Spinal cord (tissue), 10 donors: ENCODE data around the gene RIOX2. TPM values are rescaled to one million over a fixed set of nuclear protein-coding genes. Genes with fewer than 3 reads are reported as not detected.
A peak's percentile ranks its signal among the peaks of the same experiment; 100 is the strongest.

ENCODE experiments used
- DNase-seq, 6 donors: peaks; one replicate each; pipeline versions ENCODE4 v3.0.0 to v3.0.0-alpha.2; 2013 to 2015; ENCODE audit warnings: low spot score in 6 of 6, low read depth in 4 of 6
- H3K27ac ChIP-seq: one replicate; pipeline ENCODE4 v1.5.1; 2013; ENCODE audit warnings: low read depth, low read length, control low read depth
- H3K27me3 ChIP-seq: one replicate; pipeline ENCODE4 v1.6.1; 2013; ENCODE audit warnings: low read length; ENCODE audit not compliant: control insufficient read depth, insufficient read depth
- H3K36me3 ChIP-seq: one replicate; pipeline ENCODE4 v1.6.1; 2013; ENCODE audit warnings: low read length; ENCODE audit not compliant: control insufficient read depth, insufficient read depth
- H3K4me1 ChIP-seq: one replicate; pipeline ENCODE4 v1.6.1; 2013; ENCODE audit warnings: low read length; ENCODE audit not compliant: control insufficient read depth, insufficient read depth
- H3K4me3 ChIP-seq: one replicate; pipeline ENCODE4 v1.5.1; 2013; ENCODE audit warnings: low read depth, low read length, control low read depth
- H3K9me3 ChIP-seq: one replicate; pipeline ENCODE4 v1.6.1; 2013; ENCODE audit warnings: low read length; ENCODE audit not compliant: control insufficient read depth, insufficient read depth
- WGBS: methylation state at CpG from one replicate; pipeline ENCODE4 v1.1.5; 2013; ENCODE audit warnings: missing lambda C conversion rate; ENCODE audit not compliant: insufficient coverage; 5-methylcytosine and 5-hydroxymethylcytosine counted together
- polyA plus RNA-seq, 2 donors: library from polyadenylated mRNA; unstranded; fragments of 120-200 nt; gene quantifications; one replicate each; pipeline ENCODE4 v1.2.1, GENCODE V29; 2013; ENCODE audit not compliant: insufficient read length in 2 of 2
- total RNA-seq, 2 donors: library from RNA; depleted of rRNA in 1 of 2; stranded (reverse); fragments of 120-200 nt in 1 of 2; fragments of >200 nt in 1 of 2; gene quantifications; one replicate each; pipeline versions ENCODE4 v1.2.3 to v1.2.4, GENCODE V29; 2013 to 2014
- donor health status: healthy.

Gene RIOX2
- total and polyA plus RNA-seq, 4 donors: 25.3 to 41.2 (median 34.3) TPM

DNA sequence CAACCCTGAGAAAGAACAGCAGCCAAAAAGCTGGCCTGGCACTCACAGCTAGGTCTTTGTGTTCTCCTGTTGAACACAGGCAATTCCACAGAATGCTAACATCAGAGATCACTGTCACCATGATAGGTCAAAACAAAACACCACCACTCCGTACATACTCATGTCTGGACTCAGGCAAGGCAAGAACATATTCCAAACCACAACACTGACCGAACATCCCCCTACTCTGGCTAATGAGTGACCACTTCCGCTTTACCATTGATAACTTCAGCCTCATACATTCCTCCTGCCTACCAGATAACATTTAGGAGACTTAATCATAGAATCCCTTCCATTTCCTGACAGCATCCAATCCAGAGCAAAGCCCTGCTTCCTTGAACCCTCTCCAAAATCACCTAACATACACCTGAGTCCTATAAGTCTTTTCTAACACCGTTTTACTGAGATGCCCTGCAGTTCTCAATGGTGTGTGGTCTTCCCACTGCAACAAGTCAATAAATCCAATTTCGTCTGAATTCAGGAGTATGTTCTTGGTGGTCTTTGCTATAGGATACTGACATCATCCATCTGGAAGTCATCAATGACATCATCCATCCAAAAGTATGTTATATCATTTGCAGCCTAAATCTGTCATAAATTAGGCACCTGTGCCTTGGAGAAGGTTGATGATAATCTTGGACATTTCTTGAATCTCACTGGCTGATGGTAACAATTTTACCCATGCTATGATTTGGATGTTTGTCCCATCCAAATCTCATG lies 23.7 kb downstream of the RIOX2 start:
- 89% methylated on average over 3 of the region's 5 CpGs for WGBS
- H3K27me3 ChIP-seq: no peaks in the 10 kb centered on the region
- H3K27ac ChIP-seq: no peak overlapping the region
- no peak overlapping the region for H3K4me3 ChIP-seq
- no peaks in the 10 kb centered on the region for H3K36me3 ChIP-seq
- H3K9me3 ChIP-seq: no peaks in the 10 kb centered on the region
- no peak for DNase-seq
- no peaks in the 10 kb centered on the region for H3K4me1 ChIP-seq

DNA sequence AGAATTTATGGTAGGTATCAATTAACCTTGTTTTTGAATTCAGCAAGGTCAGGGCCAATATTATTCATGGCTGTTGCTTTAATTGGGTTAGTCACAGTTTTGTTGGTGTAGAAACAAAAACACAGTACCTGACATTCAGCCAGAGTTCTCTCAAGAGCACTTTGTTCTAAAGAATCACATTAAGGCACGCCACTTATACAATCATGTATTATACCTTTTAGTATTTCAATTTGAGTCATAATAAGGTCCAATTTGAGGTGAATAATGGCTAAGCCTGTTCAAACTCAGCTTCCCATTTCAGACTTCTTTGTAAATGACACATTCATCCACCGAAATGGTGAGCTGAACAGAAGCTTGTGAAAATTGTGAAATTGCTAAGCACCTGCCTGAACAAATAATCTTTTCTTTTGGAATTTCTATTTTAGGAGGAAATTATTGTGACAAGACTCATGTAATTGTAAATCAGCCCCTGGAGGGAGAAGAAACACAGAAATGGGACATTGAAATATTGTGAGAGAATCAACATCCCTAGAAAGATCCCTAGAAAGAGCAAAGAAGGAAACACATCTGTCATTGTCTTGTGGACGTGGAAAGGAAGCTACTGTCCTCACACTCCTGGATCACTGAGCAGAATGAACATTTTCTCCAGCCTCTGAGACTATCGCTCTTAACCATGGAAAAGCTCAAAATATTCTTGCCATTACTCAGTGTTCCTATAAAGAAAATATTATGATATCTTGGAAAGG lies 29.3 kb downstream of the RIOX2 start:
- Histone ChIP-seq H3K27ac (no peak overlapping the region), H3K9me3 (no peaks in the 10 kb centered on the region), H3K4me3 (no peak overlapping the region), H3K36me3 (no peaks in the 10 kb centered on the region), H3K4me1 (no peaks in the 10 kb centered on the region), H3K27me3 (no peaks in the 10 kb centered on the region)
- no CpG with 5 or more reads among the region's 4 CpGs for WGBS
- DNase-seq: no peak

DNA sequence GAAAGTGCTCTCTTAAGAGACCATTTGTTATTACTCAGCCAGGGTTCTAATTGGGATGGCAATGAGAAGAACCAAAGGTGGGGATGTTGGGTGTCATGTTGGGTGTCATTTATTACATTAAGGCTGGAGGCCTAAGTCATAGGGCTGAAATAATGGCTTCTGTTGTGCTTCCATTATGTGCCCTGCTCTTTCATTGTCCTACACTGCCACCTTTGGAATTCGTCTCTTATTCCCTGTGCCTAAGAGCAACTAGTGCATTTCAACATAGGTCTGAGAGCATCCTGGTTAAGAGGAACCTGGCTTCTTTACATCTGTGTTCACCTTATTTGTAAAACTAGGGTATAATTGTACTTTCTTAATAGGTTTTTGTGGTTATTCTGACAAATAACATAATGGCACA lies 32.2 kb downstream of the RIOX2 start:
- Histone ChIP-seq H3K27ac (no peak overlapping the region), H3K4me1 (no peaks in the 10 kb centered on the region), H3K9me3 (no peaks in the 10 kb centered on the region), H3K4me3 (no peak overlapping the region), H3K36me3 (no peaks in the 10 kb centered on the region), H3K27me3 (no peaks in the 10 kb centered on the region)
- DNase-seq: no peak
- WGBS: no CpG with 5 or more reads among the region's 1 CpG

DNA sequence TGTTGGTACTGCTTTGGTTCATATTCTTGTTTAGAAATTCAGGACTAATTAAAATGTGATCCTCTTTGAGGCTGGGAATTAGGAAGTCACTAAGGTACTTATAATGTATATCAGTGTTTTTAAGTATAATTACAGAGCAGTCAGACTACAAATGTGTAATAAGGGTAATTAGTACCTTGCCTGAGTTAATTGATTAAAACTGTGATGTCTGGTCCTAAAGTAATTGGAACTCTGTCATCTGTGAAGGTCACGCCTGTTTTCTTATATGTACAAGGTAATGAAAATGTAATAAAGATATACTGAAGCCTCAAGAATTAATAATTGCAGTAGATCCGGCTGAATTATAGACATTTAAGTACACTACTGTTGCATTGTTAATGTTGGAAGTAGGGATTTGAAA lies 32.8 kb downstream of the RIOX2 start:
- WGBS: no CpG with 5 or more reads among the region's 2 CpGs
- peak in 1 of 6 donors; percentile 52 for DNase-seq

DNA sequence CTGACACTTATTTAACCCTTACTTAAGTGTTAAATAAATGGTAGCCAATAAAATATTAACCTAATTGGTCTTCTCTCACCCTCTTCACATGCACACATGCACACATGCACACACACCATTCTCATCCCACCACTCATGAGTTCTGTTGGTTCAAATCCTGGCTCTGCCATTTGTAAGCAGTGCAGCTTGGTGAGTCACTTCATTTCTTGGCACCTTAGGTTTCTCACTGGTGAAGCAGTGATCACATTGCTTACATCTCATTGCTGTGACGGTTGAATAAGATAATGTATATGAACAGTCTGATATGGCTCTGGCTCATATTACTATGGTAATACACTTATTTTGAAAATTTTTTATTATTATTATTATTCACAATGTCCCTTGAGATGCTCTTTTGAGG lies 33.8 kb downstream of the RIOX2 start:
- no peak for DNase-seq
- no CpG with 5 or more reads among the region's 1 CpG for WGBS
- Histone ChIP-seq H3K4me3 (no peak overlapping the region), H3K9me3 (no peaks in the 10 kb centered on the region), H3K36me3 (no peaks in the 10 kb centered on the region), H3K4me1 (no peaks in the 10 kb centered on the region), H3K27ac (no peak overlapping the region), H3K27me3 (no peaks in the 10 kb centered on the region)

More for the DNA sequence above, 32.8 kb downstream of the RIOX2 start:
- Histone ChIP-seq H3K27me3 (no peaks in the 10 kb centered on the region), H3K4me1 (no peaks in the 10 kb centered on the region), H3K27ac (no peak overlapping the region), H3K36me3 (no peaks in the 10 kb centered on the region), H3K9me3 (no peaks in the 10 kb centered on the region), H3K4me3 (no peak overlapping the region)

DNA sequence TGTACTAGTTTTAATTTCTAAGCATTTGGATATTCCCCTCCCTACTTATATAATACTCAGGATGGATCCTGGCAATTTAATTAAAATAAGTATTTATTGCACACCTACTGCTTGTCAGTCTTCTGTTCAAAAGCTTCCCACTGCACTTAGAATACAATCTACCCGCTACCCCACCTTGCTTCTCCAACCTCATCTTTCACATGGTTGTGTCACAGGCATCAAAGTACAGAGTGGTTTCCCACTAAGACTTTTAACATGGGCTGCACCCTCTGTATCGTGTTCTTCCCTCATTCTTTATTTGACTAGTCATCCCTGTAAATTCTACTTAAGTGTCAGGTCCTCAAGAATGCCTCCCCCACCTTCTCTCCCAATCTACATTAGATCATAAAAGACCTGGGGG lies 35.0 kb downstream of the RIOX2 start:
- Histone ChIP-seq H3K4me3 (no peak overlapping the region), H3K9me3 (no peaks in the 10 kb centered on the region), H3K27ac (no peak overlapping the region), H3K4me1 (no peaks in the 10 kb centered on the region), H3K27me3 (no peaks in the 10 kb centered on the region), H3K36me3 (no peaks in the 10 kb centered on the region)
- no peak for DNase-seq
- WGBS: 100% methylated on average over 2 of the region's 2 CpGs

DNA sequence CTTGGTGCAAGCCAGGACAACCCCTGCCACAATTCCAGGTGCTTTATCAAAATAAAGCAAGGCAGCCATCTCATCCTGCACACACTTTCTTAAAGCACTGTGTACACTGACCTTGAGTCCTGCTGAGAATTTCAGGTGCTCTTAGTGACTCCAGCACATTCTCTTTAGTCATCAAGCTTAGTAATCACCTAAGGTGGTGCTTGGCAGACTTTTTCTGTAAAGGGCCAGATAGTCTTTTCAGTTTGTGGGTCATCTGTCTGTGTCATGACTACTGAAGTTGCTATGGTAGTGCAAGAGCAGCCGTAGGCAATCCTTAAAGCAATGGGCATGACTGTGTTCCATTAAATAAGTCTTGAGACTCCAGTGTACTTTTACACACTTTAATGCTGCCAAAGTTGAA lies 36.4 kb downstream of the RIOX2 start:
- Histone ChIP-seq H3K27ac (no peak overlapping the region), H3K27me3 (no peaks in the 10 kb centered on the region), H3K9me3 (no peaks in the 10 kb centered on the region), H3K4me1 (no peaks in the 10 kb centered on the region), H3K36me3 (no peaks in the 10 kb centered on the region), H3K4me3 (no peak overlapping the region)
- no peak for DNase-seq
- WGBS: no CpG with 5 or more reads among the region's 1 CpG

DNA sequence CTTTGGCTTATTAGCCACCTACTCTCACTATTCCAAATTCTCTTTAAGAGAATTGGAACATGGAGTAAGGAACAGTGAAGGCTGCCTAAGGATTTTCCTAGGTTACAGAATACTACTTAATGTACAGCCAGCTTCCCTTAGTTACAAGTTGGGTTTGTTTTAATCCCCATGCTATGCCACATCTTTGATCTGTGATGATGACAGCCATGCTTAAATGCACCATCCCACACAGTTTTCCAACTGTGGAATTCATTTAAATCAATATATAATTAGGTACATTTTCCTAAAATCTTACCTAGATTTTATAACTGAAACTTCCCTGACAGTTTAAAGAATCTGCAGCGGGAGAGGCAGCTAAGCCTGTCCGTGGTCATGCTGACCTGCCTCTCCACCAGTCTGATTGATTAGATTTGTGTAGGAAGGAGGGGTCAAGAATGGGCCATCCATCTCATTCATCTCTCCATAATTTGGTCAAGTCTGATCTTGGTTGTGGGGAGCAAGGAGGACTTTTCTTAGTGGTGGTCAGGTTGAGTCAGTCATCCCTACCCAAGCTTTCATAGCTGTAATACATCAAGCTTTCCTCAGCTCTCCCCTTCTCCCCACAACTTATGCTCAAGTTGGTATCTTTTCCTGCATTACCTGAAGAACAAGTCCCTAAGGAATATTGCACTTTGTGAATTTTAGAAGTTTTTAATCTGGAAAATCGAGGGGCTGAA lies 37.1 kb downstream of the RIOX2 start:
- Histone ChIP-seq H3K4me3 (no peak overlapping the region), H3K27me3 (no peaks in the 10 kb centered on the region), H3K36me3 (no peaks in the 10 kb centered on the region), H3K9me3 (no peaks in the 10 kb centered on the region), H3K4me1 (no peaks in the 10 kb centered on the region), H3K27ac (no peak overlapping the region)
- no peak for DNase-seq
- WGBS: 92% methylated on average over 1 of the region's 3 CpGs

DNA sequence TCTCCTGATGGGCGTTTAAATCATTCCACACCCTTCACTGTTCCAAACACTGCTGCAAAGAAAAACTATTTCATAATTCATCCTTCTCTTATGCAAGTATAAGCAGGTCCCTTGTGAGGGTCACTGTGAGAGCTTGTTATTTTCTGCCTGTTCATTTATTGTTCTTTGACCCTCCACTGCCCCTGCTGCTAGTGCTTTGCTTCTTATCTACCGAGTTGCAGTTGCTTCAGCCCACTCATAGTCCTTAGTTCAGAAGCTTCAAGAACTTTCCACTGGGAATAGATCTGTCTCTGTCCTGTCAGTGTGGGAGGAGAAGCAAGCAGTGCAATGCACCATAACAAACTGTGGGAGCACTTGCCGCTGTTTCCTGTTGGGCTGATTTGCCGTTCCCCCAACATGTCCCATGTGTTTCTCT lies 39.8 kb downstream of the RIOX2 start:
- no peak for DNase-seq
- Histone ChIP-seq H3K9me3 (no peaks in the 10 kb centered on the region), H3K4me3 (no peak overlapping the region), H3K36me3 (no peaks in the 10 kb centered on the region), H3K27ac (no peak overlapping the region), H3K27me3 (no peaks in the 10 kb centered on the region), H3K4me1 (no peaks in the 10 kb centered on the region)
- WGBS: 61% methylated on average over 2 of the region's 4 CpGs
